Measurements from ENCODE around the gene RAD9A.
"Not testable (repeated sequence)": the region's sequence is repeated elsewhere in the genome, so short reads cannot be mapped to it uniquely, and the experiment has no call there.

RAD9A gene

DNA sequence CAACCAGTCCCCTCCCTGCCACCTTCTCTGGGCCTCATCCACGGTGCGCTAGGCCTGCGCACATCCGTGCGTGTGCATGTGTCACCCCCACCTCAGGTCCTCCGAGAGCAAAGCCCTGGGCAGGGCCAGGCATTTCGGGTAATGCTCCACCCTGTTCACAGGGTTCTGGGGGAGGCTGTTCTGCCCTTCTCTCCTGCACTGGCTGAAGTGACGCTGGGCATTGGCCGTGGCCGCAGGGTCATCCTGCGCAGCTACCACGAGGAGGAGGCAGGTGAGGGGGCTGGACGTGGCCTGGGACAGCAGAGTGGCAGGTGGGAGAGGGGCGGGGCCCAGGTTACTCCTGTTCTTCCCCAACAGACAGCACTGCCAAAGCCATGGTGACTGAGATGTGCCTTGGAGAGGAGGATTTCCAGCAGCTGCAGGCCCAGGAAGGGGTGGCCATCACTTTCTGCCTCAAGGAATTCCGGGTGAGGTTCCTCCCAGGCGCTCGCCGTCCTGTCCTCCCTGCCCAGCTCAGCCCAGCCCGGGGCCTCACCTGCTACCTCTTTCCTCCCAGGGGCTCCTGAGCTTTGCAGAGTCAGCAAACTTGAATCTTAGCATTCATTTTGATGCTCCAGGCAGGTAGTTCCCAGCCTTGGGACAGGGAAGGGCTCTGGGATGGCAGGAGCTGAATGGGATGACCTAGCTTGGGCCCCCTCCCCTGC is 3.9 kb downstream of the RAD9A start:
- DNase-seq (ENCODE audit: low spot score) = no peak
- FAIRE-seq = no peak

DNA sequence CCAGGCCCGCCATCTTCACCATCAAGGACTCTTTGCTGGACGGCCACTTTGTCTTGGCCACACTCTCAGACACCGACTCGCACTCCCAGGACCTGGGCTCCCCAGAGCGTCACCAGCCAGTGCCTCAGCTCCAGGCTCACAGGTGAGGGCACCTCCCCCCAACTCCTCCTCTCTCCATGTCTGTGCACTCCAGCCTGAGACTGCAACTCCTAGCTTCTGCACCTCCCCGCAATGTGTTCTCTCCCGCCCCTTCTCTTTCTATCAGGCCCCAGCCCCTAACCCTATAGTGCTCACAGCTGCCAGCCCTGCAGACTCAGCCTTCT is 4.4 kb downstream of the RAD9A start:
- FAIRE-seq (no peak), DNase-seq (ENCODE audit: low spot score) (no peak)

DNA sequence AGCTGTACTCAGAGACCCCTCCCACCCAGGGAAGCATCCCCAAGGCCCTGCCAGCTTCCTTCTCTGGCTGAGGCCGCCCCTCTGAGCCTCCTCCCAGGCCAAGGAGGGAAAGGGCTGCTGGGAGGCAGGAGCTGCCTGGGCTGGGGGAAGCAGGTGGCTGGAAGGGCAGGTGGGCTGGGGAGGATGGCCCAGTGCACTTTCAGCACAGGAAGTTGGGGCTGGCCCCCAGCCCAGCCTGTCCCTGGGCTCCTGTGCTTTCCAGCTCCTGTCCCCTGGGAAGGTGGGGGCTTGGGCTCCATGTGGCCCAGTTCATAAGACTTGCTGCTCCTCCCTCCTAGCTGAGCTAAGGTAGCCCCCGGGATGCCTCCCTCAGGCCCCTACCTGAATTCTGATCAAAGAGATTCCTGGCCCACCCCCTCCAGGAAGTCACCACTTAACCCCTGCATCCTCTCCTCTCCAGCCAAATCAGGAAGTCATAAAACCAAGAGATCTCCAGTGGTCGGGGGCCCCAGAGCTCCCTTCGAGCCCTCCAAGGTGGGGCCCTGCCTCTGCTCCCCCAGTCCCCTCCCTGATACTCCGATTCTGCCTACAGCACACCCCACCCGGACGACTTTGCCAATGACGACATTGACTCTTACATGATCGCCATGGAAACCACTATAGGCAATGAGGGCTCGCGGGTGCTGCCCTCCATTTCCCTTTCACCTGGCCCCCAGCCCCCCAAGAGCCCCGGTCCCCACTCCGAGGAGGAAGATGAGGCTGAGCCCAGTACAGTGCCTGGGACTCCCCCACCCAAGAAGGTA is 5.0 kb downstream of the RAD9A start:
- FAIRE-seq (no peak), DNase-seq (ENCODE audit: low spot score) (no peak)

DNA sequence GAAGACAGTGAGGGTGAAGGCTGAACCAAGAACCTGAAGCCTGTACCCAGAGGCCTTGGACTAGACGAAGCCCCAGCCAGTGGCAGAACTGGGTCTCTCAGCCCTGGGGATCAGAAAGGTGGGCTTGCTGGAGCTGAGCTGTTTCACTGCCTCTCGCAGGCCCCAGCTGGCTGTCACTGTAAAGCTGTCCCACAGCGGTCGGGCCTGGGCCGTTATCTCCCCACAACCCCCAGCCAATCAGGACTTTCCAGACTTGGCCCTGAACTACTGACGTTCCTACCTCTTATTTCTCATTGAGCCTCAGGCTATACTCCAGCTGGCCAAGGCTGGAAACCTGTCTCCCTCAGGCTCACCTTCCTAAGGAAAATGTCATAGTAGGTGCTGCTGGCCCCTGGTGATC is 5.8 kb downstream of the RAD9A start:
- no peak for DNase-seq (ENCODE audit: low spot score)
- FAIRE-seq = no peak

DNA sequence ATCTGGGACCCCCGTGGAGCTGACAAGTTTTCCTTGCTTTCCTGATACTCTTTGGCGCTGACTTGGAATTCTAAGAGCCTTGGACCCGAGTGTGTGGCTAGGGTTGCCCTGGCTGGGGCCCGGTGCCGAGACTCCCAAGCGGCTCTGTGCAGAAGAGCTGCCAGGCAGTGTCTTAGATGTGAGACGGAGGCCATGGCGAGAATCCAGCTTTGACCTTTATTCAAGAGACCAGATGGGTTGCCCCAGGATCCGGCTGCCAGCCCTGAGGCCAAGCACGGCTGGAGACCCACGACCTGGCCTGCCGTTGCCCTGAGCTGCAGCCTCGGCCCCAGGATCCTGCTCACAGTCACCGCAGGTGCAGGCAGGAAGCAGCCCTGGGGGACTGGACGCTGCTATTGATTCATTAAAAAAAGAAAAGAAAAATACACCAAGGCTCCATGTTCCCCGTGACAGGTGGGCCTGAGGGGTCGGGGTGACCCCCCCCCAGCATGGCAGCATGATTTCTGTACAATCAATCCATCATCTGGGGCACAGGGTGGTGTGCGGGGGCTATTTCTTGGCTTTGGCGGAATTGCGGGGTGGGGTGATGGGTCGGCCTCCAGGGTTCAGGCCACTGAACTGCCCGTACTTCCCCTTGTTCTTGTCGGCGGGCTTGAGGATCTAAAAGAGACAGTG is 6.3 kb downstream of the RAD9A start:
- DNase-seq (ENCODE audit: low spot score) = no peak
- FAIRE-seq = no peak

DNA sequence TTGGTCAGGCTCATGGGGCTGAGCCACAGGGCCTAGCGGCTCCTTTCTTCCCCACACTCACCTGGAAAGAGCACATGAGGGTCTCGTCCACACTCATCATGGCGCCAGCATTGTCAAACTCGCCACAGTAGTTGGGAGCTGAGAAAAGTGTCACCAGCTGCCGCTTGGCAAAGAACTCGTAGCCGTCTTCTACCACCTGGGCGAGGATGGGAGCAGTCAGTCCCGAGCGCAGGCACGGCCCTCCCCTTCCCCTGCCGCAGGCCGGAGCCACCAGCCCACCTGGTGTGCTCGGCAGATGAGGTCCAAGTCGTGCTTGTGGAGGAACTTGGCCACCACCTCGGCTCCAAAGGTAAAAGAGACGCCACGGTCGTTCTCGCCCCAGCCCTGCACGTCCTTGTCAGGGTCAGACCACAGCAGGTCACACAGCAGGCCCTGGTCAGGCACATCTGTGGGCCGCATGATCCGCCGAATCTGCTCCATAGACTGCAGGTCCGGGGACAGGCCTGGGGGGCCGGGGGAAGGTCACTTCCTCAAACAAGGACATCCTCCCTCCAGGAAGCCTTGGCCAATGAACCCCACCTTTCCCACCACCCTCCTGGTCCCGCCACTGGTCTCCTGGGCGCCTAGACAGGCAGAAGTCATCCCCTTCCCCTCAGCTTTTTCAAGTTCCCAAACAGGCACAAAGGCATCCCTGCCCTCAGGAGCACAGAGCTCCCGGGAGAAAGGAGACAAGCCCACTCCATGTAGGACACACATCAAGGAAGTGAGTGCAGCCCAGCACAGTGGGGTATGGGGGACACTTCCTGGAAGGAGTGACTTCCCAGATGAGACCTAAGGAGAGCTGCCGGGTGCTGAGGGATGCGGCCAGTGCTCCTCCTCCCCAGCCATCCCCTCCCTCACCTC is 7.1 kb downstream of the RAD9A start:
- no peak for FAIRE-seq
- DNase-seq (ENCODE audit: low spot score) = no peak

DNA sequence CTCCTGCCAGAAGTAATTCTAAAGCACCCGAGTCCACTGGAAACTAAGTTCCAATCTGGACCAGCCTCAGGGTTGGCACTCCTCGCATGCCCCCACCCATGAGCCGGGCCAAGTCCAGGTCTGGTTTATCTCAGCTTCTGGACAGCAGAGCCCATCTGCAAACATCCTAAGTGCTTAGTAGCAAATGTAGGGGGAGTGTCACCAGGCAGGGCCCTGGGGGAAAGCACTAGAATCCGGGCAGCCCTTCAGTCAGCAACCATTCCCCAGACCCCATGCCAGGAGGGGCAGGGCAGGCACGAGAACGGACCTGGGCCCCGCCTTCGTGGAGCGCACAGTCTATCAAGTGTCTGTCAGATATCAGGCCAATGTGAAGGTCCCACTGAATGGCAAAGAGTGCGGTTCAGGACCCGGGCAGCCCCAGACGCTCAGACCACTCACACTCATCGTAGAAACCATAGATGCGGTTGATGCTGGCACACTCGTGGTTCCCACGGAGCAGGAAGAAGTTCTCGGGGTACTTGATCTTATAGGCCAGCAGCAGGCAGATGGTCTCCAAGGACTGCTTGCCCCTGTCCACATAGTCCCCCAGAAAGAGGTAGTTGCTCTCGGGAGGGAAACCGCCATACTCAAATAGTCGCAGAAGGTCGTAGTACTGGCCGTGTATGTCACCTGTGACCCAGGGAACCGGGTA is 8.6 kb downstream of the RAD9A start:
- DNase-seq (ENCODE audit: low spot score) (no peak), FAIRE-seq (no peak)

DNA sequence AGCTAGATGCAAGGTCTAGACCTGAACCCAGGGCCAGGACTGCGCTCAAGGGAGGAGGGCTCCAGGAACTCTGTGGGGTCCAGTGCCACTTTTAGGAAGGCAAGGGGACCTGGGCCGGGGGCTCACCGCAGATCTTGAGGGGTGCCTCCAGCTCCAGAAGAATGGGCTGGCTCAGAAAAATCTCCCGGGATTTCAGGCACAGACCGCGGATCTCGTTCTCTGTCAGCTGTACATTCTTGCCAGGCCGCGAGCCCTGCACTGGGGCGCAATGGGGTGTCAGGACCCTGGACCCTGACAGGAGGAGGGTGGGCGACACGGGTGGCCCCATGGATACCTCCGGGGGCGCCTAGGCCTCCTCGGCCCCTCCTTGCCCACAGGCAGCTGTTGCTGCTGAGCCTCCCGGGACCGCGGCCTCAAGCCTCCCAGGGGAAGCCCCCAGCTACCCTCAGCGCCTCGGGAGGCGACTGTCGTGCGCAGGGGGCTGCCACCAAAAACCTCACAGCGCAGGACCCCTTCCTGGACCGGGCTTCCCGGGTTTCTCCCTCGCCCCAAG is 9.2 kb downstream of the RAD9A start:
- DNase-seq (ENCODE audit: low spot score) = no peak
- no peak for FAIRE-seq

DNA sequence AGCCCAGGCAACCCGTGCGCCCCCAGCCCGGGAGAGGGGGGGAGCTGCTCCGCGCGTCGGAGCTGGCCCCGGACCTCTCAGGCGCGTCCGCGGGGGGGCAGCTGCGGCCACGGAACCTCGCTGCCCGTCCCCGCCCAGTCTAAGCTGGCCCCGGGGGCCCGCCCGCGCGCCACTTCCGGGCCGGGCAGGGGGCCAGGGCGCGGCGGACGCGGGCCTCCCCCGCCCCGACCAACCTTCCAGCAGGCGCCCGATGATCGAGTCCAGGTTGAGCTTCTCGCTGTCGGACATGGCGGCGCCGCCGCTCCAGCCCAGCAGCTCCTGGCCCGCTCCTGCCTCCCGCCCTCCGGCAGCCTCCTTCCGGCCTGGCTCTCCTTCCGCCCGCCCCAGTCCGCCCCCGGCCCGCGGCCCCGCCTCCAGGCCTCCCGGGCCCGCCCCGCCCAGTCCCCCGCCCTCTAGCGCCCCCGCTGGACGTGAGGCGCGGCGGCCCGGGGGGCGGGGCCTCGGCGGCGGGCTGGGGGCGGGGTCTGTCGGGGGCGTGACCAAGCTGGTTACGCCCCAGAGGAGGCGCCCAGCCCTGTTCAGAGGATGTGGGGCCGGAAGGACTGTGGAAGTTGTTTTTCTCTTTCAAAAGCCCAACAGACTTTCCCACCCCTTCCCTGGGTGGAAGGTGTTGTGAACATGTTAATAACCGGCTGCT is 9.9 kb downstream of the RAD9A start, which contains the start of gene PPP1CA:
Gene PPP1CA, minus strand, starts transcription at position 364 of the 697 bp plus-strand sequence. Its CDS starts 76 bp downstream, at position 288.
- FAIRE-seq = no peak
- peak; percentile 98 for DNase-seq (ENCODE audit: low spot score)

DNA sequence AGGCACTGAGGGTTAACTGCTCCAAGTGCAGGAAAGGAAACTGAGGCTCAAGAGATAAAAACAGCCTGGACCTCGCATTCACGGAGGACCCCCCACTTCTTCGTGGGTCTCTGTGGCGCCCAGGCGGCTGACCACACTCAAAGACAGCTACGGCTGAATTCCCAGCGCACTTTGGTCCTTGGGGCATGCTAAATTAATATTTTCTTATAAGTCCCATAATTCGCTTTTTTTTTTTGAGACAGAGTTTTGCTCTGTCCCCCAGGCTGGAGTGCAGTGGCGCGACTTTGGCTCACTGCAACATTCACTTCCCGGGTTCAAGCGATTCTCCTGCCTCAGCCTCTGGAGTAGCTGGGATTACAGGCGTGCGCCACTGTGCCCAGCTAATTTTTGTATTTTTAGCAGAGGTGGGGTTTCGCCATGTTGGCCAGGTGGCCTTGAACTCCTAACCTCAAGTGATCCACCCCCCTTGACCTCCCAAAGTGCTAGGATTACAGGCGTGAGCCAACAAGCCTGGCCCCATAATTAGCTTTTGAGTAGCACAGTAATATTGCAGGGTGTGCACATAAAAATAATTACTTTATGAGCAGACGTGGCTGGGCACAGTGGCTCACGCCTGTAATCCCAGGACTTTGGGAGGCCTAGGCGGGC is 10.5 kb downstream of the RAD9A start:
- DNase-seq (ENCODE audit: low spot score); FAIRE-seq: not testable (repeated sequence)

DNA sequence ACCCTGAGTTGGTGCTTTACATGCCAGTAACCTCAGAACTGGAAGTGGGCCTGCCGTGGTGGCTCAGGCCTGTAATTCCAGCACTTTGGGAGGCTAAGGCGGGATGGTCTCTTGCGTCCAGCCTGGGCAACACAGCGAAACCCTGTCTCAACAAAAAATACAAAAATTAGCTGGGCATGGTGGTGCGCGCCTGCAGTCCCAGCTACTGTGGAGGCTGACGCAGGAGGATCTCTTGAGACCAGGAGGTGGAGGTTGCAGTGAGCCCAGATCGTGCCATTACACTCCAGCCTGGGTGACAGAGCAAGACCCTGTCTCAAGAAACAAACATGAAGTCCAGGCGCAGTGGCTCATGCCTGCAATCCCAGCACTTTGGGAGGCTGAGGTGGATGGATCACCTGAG is 11.3 kb downstream of the RAD9A start:
- not testable (repeated sequence) for FAIRE-seq; DNase-seq (ENCODE audit: low spot score)

DNA sequence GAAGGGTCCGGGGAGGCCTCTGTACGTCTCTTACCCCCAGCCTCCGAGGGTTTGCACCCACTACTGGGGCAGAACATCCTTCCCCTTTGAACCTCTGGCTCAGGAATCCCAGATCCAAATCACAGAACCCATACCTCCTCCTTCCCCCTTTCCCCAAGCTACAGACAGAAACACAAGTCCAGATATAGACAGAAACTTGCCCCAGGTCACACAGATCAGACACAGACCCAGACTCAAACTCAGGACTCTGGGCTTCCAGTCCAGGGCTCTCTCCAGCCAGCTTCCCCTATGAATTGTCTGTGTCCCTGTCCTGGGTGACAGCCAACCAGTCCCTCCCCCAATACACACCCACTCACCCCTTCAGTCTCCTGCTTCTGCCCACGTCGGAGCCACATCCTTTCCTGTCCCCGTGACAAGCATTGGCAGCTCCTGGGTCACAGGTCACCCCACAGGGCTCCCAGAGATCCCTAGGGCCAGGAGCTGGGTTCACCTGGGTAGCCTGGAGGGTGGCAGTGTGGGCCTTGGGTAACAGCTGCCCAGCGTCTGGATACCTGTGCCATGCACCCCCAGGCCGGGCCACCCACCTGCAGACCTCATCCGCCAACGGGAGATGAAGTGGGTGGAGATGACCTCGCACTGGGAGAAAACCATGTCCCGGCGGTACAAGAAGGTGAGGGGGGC is 12.9 kb downstream of the RAD9A start:
- FAIRE-seq (no peak), DNase-seq (ENCODE audit: low spot score) (no peak)

DNA sequence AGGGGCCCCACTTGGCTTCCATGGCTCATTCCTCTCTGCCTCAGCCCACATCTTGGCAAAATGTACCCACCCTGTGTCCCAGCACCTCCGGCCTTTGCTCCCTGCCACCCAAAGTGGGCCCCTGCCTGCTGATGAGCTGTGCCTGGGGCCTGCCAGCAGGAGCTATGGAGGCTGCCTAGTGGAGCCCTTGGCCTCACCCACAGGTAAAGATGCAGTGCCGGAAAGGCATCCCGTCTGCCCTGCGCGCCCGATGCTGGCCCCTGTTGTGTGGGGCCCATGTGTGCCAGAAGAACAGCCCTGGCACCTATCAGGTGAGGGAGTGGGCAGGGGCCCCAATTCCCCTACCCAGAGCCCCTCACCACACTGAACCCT is 13.4 kb downstream of the RAD9A start:
- FAIRE-seq (no peak), DNase-seq (ENCODE audit: low spot score) (no peak)

DNA sequence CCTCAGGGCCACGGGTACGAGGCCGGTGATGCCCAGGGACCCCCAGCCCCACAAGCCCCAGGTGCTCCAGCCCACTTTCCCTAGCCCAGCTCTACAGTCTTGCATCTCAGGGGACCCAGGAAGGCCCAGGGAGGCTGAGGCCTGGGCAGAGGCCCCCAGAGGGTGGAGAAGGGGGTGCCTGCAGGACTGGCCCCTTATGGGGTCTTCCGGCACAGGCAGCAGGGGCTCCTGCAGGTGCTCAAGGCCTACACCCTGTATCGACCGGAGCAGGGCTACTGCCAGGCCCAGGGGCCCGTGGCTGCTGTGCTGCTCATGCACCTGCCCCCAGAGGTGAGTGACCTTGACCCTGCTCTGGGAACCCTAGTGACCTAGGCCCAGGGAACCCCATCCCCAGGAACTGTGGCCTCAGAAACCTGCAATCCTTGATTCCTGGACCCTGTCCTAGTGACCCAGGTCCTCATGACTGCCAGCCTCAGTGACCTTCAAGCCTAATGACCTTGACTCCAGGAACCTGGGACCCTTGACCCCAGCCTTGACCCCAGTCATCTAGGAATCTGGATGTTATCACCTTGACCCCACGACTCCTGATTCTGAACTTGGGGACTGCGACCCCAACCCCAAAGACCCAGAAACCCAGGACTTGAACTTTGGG is 14.0 kb downstream of the RAD9A start:
- FAIRE-seq (no peak), DNase-seq (ENCODE audit: low spot score) (no peak)

DNA sequence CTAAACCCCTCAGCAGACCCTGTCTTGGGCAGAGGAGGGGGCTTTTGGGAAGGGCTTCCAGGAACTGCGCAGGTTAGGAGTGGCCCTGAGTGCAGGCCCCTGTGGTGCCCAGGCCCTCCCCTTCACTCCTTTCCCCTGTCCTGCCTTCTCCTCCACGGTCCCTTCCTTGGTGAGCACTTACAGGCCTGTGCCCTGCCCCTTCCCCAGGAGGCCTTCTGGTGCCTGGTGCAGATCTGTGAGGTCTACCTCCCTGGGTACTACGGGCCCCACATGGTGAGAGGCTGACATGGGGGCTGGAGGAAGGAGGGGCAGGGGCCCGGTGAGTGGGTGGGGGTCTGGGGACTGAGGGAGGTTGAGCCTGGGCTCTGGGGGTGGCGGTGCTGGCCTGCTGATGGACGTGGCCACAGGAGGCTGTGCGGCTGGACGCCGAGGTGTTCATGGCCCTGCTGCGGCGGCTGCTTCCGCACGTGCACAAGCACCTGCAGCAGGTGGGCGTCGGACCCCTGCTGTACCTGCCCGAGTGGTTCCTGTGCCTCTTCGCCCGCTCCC is 14.7 kb downstream of the RAD9A start:
- DNase-seq (ENCODE audit: low spot score) = no peak
- no peak for FAIRE-seq

DNA sequence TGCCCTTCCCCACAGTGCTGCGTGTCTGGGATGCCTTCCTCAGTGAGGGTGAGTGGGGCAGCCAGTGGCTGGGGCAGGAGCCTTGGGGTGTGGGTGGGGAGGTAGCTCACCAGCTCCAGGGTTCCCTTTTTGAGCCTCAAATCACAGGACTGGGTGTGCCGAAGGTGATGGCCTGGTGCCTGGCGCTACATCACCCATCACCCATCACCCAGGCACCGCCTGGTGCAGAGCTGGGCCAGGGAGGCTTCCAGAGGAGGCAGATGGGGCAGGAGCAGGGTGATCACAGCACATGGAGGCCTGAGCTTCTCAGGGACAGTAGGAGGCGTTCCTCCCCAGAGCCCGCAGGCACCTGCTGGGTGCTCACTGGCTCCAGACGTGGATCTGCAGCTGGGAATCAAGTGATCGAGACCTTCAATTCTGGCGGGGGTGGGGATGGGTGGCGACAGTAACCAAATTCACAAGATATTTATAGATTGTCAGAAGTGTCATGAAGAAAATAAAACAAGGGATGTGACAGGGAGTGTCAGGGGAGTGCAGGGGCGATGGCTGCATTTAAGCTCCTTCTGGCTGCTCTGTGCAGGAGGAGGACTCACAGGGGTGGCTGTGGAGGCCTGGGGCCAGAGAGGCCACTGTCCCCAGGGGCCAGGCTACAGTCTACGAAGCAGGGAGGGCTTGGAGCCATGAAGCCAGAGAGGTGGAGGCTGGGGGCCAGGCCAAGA is 15.3 kb downstream of the RAD9A start:
- DNase-seq (ENCODE audit: low spot score) (no peak), FAIRE-seq (no peak)

DNA sequence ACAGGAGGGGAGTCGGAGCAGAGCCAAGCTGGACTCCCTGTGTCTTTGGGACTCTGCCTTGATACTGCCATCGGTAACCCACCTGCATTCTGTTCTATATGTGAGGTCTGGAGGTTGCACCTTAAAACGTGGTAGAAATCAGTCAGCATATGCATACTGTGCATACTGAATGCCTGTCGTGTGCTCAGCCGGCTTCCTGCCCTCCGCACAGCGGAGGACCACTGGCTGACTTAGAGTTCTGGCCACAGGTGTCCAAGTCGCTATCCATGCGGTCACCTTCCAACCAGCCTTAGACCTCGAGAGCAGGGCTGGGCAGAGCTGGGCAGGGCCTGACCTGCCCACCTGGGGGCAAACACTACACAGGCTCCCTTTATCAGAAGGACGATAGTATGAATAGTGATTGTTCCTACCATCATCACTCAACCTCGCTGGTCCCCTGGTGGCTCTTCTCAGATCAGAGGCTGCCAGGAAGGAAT is 15.9 kb downstream of the RAD9A start:
- FAIRE-seq (no peak), DNase-seq (ENCODE audit: low spot score) (no peak)

Data from urothelium cell line (cell line).